ENCODE results near the gene CCS. TPM values are rescaled to one million over a fixed set of nuclear protein-coding genes. Genes with fewer than 3 reads are reported as not detected.
"Not testable (repeated sequence)": the region's sequence is repeated elsewhere in the genome, so short reads cannot be mapped to it uniquely, and the experiment has no call there.

The CCS gene
- total and polyA plus RNA-seq, 2 of the 4 experiments (the other 2 are of a cell fraction), result 20.1 to 53.0 TPM

- H2AFZ ChIP-seq (replicated peaks; ENCODE audit: low read length, poor library complexity), result no peak overlapping the region
- H3K4me2 ChIP-seq (ENCODE audit: low read depth, low read length), result no peak overlapping the region
- no peak overlapping the region for H3K56ac ChIP-seq (ENCODE audit: extremely low read depth, insufficient read depth, low read length)
- no peak overlapping the region for H2BK15ac ChIP-seq (ENCODE audit: low read depth, low read length)
- no peak overlapping the region for H3K4me3 ChIP-seq (ENCODE audit: insufficient read depth, low read depth, low read length)
- no peak overlapping the region for H3K27ac ChIP-seq (ENCODE audit: insufficient read depth, low read length)
- ChIA-PET CTCF (no interaction called here), POLR2A (ENCODE audit: unreplicated experiment) (no interaction called here)
- in situ Hi-C loops (cut with MboI; ENCODE audit: low sequenced_read_pairs) (no loop called here), intact Hi-C loops (cut with micrococcal nuclease) (no loop called here), dilution Hi-C loops (cut with HindIII; ENCODE audit: low sequenced_read_pairs, unreplicated experiment) (no loop called here)
- peaks cover 26% of the 10 kb centered on the region; the same call in 1 of the 2 replicates for H3K9me1 ChIP-seq (ENCODE audit: insufficient read depth, low read length)
- H3K4ac ChIP-seq (ENCODE audit: low read depth, low read length), result no peak overlapping the region
- BruUV-seq (replicated peaks), result no TSS peak
- H4K20me1 ChIP-seq (ENCODE audit: insufficient read depth, low read length), result peaks cover 33% of the 10 kb centered on the region
- peaks cover 12% of the 10 kb centered on the region for H3K4me1 ChIP-seq (ENCODE audit: control insufficient read depth, insufficient read depth, low read length)
- no peak overlapping the region for H3K14ac ChIP-seq (replicated peaks; ENCODE audit: low read depth, low read length)
- no peak overlapping the region for H2BK120ac ChIP-seq (ENCODE audit: low read depth, low read length)
- H3K23ac ChIP-seq (ENCODE audit: low read depth, low read length), result no peak overlapping the region
- H3K79me1 ChIP-seq (ENCODE audit: low read depth in 1 of 2, low read length in 2 of 2), result peaks cover 5 to 26% of the 10 kb centered on the region in 2 experiments; a peak in 3 of 4 replicates
- no peaks in the 10 kb centered on the region for H3K9me3 ChIP-seq (ENCODE audit: control insufficient read depth, insufficient read depth, low read length)
- no peak overlapping the region for H3K18ac ChIP-seq (ENCODE audit: low read depth, low read length)
- DNase-seq, result no peak
- no peak for TF ChIP-seq MAFK (IDR thresholded peaks at IDR 0.05; ENCODE audit: low read depth, low read length)
- H4K5ac ChIP-seq (ENCODE audit: low read depth, low read length), result no peak overlapping the region
- H2AK5ac ChIP-seq (ENCODE audit: low read depth, low read length), result no peak overlapping the region
- ATAC-seq (ENCODE audit: low read depth), result no peak
- H3K36me3 ChIP-seq (ENCODE audit: control insufficient read depth, insufficient read depth, low read length), result peaks cover 37% of the 10 kb centered on the region
- no peak overlapping the region for H4K8ac ChIP-seq (ENCODE audit: low read depth in 2 of 2, low read length in 2 of 2)
- H4K91ac ChIP-seq (ENCODE audit: insufficient read depth, low read depth, low read length), result no peak overlapping the region
- H2BK5ac ChIP-seq (ENCODE audit: low read depth, low read length, poor library complexity, severe bottlenecking), result no peak overlapping the region
- no peak overlapping the region for H2BK20ac ChIP-seq (ENCODE audit: low read depth, low read length)
- H2AK9ac ChIP-seq (replicated peaks; ENCODE audit: low read depth, low read length, poor library complexity), result no peak overlapping the region
- no peaks in the 10 kb centered on the region for H3K27me3 ChIP-seq (ENCODE audit: control insufficient read depth, insufficient read depth, low read length)
- WGBS, 2 experiments (ENCODE audit: extremely low coverage in 2 of 2, insufficient read length in 1 of 2), result 80% methylated on average over 2 of the region's 5 CpGs; no CpG with 5 or more reads in 1 of the 2 experiments
- no peak overlapping the region for H3K9ac ChIP-seq (ENCODE audit: low read depth, low read length)
Observed at GRCh38 chr11:66604155-66604554, 11.2 kb downstream of the CCS start.

- Histone ChIP-seq H3K36me3 (ENCODE audit: control insufficient read depth, insufficient read depth, low read length) (peaks cover 23% of the 10 kb centered on the region), H4K20me1 (ENCODE audit: insufficient read depth, low read length) (peaks cover 21% of the 10 kb centered on the region), H3K9me1 (ENCODE audit: insufficient read depth, low read length) (peaks cover 18% of the 10 kb centered on the region; the same call in 1 of the 2 replicates)
- DNase-seq; H2AK9ac ChIP-seq (replicated peaks; ENCODE audit: low read depth, low read length, poor library complexity); intact Hi-C loops (cut with micrococcal nuclease); H3K18ac ChIP-seq (ENCODE audit: low read depth, low read length); BruUV-seq (replicated peaks); H2BK5ac ChIP-seq (ENCODE audit: low read depth, low read length, poor library complexity, severe bottlenecking); H3K27me3 ChIP-seq (ENCODE audit: control insufficient read depth, insufficient read depth, low read length); H3K27ac ChIP-seq (ENCODE audit: insufficient read depth, low read length); H3K14ac ChIP-seq (replicated peaks; ENCODE audit: low read depth, low read length); H3K56ac ChIP-seq (ENCODE audit: extremely low read depth, insufficient read depth, low read length); H2AFZ ChIP-seq (replicated peaks; ENCODE audit: low read length, poor library complexity); ATAC-seq (ENCODE audit: low read depth); H2BK15ac ChIP-seq (ENCODE audit: low read depth, low read length); H4K8ac ChIP-seq (ENCODE audit: low read depth in 2 of 2, low read length in 2 of 2); dilution Hi-C loops (cut with HindIII; ENCODE audit: low sequenced_read_pairs, unreplicated experiment); H2AK5ac ChIP-seq (ENCODE audit: low read depth, low read length); H3K23ac ChIP-seq (ENCODE audit: low read depth, low read length); H2BK20ac ChIP-seq (ENCODE audit: low read depth, low read length); H3K9me3 ChIP-seq (ENCODE audit: control insufficient read depth, insufficient read depth, low read length); H3K4ac ChIP-seq (ENCODE audit: low read depth, low read length); H3K79me1 ChIP-seq (ENCODE audit: low read depth in 1 of 2, low read length in 2 of 2); H3K4me2 ChIP-seq (ENCODE audit: low read depth, low read length); H2BK120ac ChIP-seq (ENCODE audit: low read depth, low read length); CTCF ChIA-PET; H3K4me3 ChIP-seq (ENCODE audit: insufficient read depth, low read depth, low read length); H3K9ac ChIP-seq (ENCODE audit: low read depth, low read length); H4K91ac ChIP-seq (ENCODE audit: insufficient read depth, low read depth, low read length); H4K5ac ChIP-seq (ENCODE audit: low read depth, low read length); H3K4me1 ChIP-seq (ENCODE audit: control insufficient read depth, insufficient read depth, low read length); in situ Hi-C loops (cut with MboI; ENCODE audit: low sequenced_read_pairs): not testable (repeated sequence)
- 92% methylated on average over 2 of the region's 3 CpGs; no CpG with 5 or more reads in 1 of the 2 experiments for WGBS, 2 experiments (ENCODE audit: extremely low coverage in 2 of 2, insufficient read length in 1 of 2)
- POLR2A ChIA-PET (ENCODE audit: unreplicated experiment), result interaction anchor here (1.5 kb wide), 1 partner anchor 10 kb away, joined by 14 read pairs; the partner anchor contains the start of gene RBM14
Observed at GRCh38 chr11:66606608-66607007, 13.6 kb downstream of the CCS start.

Data from IMR-90 (cell line).